ENCODE data around the gene SEPSECS.

The SEPSECS gene

DNA sequence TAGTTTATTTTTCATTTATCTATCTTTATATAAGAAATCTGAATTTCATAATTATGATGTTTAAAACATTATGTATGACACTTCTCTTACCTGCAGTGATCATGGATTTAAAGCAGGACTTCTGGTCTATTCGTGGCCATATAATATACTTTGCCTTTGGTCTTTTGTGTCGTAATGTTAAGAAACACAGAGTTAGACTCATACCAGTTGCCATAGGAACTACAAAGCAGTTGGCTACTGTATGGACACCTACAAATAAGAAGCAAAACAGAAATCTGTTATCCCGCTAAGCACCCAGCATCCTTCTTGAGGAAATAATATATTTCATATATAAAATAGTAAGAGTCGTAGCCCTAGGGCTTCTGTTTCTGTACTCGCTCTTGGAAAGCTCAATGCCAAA, 4.3 kb downstream of the SEPSECS start:
- DNase-seq (ENCODE audit: low read depth), result no peak

DNA sequence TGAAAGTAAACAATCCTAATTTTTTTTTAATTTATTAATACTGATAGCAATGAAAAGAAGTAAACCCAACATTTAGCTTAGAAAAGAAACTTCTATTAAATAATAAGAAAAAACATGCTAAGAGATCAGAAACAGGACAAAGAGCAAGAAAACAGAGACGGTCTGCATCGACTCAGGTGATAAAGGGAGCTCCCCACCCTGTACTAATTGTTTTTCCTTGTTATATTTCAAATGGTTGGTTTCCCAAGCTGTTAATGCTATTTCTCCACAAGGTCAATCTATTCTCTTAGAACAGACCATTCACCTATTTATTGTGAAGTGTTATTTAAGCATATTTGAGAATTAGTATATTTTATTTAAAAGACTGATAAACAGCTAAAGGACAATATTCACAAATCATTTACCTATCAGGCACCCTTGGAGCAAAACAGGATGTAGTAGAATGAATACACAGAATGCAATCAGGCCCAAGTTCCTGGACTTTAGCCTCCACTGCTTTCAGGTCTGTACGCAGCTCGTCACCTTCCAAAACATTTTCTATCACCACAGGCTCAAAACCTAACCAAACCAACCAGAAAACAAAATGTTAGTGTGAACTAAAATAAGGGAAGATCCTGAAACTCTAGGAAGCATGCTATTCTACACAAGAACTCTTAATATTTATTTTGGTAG, 5.5 kb downstream of the SEPSECS start:
- no peak for DNase-seq (ENCODE audit: low read depth)

DNA sequence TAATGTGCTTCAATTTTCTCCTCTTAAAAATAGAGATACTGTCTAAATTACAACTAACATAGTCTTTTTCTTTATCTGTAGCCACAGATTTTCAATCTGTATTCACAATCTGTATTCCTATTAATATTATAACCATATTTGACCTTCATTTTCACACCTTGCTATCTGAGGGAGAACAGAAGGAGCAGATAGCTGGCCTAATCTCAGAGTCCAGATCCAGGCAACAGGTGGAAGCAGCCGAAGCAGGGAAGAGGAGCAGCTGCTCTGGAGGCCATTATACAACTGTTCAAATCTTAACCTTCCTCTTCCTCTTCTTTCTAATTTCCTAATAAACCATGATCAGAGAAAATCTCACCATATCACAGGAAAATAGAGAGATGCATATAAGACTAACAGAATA, 14.2 kb downstream of the SEPSECS start:
- no peak for DNase-seq (ENCODE audit: low read depth)

DNA sequence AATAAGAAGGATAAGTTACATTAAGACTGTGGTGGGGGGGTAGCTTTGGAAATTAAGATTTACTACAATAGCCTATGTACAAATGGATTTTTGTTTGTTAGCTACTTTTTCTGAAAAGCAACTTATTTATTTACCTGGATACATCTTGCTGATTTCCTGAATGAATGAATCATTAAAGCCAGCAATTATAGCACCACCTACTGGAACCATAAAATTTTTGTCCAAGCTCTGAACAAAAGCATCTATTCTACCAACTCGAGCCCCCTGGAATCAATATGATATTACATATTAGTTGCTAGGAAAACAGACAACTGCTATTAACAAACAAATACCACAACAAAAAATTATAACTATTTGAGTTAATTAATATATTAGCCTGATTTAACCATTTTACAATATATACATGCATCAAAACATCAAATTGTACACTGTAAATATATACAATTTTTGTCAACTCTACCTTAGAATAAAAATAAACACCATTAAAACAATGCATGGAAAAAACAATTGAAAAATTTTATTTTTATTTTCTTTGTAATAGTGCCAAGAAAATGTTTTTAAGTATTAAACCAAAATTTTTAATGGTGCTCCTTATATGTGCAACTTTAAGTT, 15.3 kb downstream of the SEPSECS start:
- no peak for DNase-seq (ENCODE audit: low read depth)

DNA sequence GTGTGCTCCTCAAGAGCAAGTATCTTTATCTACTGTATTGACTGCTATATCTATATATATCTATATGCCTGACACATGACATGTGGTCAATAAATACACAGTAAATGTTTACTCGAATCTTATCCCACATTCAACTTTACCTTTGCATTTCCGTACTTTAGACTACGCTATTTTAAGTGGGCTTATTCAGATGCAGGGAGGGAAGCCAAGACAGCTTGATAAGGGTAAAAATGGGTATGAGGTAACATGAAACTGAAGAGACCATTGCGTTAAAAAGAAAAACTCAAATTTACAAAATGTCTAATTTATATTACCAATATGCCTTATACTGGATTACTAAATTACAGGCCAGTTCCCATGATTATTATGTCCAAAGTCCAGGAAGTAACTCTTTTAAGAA, 17.8 kb downstream of the SEPSECS start:
- no peak for DNase-seq (ENCODE audit: low read depth)

DNA sequence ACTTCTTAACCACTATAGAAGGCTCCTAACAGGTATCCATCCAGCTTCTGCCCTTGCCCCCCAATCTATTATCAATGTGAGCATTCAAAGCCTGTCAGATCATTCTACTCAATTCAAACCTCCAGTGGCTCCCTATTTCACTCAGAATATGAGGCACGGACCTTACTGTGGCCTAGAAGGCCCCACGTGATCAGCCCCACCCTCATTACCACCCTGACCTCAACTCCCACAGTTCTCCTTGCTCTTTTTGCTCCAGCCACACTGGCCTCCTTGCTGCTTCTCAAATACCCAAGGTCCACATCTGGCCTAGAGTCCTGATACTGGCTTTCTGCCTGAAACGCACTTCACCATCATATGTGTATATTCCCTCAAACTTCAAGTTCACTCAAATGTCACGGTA, 18.7 kb downstream of the SEPSECS start:
- DNase-seq (ENCODE audit: low read depth), result no peak

DNA sequence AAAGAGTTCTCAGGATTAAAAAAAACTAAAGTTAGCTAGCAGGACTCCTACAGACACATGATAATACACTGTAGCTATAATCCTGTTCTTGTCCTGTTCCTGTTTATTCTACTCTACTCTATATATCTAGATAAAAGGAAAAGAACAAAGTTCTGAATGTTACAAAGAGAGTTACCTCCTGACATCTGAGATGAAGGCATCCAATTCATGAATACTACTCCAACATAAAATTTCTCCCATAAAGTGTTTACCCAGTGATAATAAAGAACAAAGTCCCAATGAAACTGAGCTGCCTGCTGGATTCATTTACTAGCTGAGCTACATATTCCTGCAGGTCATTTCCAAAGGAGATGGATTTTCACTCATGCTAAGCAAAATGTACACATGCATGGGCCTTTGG, 27.1 kb downstream of the SEPSECS start:
- DNase-seq (ENCODE audit: low read depth), result no peak

DNA sequence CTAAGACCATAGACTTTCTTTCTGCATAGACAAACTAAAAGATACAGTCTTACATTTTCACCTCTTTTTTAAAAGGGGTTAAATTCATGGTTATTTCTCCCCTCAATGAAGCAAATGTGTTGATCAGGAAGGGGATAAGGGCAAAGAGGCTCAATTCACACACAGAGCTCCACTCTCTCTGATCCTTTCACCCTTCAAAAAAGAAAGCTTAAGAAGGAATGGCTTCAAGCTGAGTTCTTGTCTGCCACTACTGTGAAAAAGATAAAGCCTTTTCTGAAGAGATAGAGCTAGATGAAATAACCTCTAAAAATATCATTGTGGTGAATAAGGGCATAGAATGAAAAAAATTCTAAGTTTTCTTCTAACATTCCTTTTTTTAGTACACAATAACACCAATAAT, 28.3 kb downstream of the SEPSECS start:
- no peak for DNase-seq (ENCODE audit: low read depth)

DNA sequence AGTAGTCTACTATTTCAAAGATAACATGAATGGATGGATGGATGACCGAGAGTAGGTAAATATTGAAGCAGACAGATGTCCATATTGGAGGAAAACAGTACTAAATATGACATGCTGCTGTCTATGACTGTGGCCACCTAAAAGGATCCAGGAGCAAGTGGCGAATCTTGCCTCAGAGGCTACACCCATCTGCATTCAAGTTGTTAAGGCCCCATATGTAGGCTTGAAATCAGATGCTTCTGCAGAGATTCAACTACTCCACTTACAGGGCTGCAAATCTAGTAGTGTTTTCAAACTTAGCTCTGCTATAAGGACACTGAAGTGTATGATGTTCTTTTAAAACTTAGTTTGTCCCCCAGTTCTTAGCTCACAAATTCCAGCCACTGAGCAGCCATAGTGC, 28.9 kb downstream of the SEPSECS start:
- no peak for DNase-seq (ENCODE audit: low read depth)

DNA sequence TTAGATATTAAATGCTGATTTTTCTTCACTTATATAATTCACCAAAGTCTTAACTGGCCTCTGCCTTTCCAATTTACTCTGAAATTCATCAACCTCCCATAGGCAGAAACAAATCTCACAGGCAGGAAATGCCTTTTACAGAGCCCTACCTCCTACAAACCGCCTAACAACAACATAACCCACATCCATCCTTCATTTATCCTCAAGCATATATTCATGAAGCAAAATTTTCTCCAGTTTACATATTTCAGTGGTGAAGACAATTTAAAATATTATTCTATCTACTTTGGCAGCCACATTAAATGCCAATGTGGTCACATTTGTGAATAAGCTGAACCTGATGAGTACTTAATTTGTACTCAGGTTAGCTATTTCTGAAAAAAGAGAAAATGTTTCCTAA, 30.3 kb downstream of the SEPSECS start:
- no peak for DNase-seq (ENCODE audit: low read depth)

DNA sequence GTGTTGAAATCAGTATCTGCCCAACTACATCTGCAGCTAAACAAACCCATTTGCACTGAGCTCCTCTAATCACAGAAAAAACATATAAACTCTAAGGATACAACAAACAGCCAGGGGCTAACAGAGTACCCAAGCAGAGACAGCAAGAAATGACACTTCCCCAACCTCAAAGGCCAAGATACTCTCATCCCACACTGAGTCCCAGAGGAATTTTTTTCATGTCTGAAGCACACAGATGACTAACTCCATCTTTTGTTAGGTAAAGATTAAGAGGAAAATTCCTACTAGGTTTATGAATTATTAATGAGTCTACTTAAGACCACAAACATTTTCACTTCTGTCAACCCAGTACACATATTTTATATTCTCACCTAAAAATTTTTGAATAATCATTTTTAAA, 31.6 kb downstream of the SEPSECS start:
- DNase-seq (ENCODE audit: low read depth), result no peak

DNA sequence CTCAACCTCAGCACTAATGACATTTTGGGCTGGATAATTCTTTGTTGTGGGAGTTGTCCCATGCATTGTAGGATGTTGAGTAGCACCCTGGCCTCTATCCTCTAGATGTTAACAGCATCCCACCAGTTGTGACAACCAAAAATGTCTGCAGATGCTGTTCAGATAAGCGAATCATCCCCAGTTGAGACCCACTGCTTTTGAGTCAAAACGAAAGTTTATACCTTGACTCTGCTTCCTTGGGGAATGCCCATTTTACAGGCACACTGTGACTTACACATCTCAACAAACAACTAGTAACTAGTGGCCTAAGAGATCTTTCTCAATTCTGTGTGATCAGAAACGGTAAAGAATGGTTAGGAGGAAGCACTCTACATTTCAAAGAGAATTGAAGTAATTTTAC, 37.0 kb downstream of the SEPSECS start:
- no peak for DNase-seq (ENCODE audit: low read depth)

DNA sequence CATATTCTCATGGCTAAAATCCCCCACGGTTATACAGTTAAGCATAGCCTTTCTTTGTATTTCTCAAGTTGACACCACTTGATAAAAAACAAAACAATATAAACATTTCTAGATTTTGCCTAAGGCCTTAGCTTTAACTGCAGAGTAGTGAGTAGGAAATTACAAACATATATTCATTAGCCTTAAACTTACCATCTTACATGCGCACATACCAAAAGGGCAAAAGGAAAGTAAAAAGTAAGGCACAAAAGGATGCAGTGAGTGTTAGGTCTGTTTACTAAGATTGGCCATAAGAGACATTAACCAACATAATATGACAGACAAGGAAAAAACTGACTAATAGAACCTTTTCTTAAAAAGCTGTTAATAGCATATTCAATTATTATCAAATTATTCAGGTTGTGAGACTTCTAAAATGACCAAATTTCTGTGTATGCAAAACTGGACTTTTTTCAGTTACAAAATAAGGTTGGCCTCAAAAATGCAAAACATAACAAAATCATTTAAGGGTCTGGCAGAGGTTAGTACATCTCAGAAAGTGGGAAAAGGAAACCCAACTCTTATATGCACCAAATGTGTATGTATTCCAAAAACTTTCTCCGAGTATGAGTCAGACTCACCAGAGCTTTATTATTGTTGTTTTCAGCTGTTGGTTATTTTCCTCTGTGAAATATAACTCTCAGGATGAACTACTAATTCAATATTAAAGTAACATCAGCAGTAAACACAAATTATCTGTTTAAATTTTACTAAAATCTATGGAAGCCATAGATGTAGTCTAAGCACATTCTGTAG, 39.9 kb downstream of the SEPSECS start:
- no peak for DNase-seq (ENCODE audit: low read depth)

DNA sequence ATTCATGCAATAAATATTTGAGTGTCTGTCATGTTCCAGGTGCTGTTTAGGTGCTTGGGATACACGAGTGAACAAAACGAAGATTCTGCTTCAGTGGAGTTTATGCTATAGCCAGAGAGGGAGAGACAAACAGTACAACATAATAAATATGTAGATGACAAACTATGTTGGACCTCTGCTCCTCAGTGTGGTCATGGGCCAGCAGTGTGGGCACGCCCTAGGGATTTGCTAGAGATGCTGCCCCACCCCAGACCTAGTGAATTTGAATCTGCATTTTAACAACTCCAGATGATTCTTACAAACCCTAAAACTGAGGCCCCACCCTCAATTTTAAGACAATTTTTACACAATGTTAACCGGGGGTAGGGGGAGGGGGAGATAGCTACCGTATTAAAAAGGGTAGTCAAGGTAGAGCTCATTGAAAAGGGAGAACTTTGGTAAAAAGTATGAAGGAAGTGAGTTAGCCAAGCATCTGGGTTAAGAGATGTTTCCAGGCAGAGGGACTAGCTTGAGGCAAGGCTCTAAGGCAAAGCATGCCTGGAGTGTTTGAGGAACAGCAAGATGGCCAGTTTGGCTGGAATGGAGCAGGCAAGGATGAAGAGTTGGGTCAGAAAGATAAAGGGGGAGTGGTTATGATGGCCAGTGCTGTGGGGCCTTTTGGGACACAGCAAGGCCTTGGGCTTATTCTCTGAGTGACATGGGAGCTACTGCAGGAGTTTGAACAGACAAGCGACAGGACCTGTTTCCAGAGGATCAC, 42.4 kb downstream of the SEPSECS start:
- DNase-seq (ENCODE audit: low read depth), result no peak

DNA sequence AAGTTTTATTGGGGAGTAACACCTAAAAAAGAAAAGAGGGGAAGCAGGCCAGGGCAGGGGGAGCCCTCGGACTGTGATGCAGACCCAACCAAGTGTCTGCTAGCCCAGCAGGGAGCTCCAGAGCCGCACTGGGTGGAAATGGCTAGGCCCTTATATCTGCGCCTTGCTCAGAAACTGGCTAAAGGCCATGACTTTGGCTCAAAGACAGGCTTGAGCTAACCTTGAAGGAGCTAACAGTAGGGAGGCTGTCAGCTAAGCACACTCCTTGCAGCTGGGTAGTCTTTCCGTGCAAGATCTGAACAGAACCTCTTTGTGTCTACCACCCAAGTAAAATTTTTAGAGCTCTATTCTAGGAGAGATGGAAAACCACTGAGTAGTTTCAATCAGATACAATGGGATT, 43.0 kb downstream of the SEPSECS start:
- DNase-seq (ENCODE audit: low read depth), result no peak

DNA sequence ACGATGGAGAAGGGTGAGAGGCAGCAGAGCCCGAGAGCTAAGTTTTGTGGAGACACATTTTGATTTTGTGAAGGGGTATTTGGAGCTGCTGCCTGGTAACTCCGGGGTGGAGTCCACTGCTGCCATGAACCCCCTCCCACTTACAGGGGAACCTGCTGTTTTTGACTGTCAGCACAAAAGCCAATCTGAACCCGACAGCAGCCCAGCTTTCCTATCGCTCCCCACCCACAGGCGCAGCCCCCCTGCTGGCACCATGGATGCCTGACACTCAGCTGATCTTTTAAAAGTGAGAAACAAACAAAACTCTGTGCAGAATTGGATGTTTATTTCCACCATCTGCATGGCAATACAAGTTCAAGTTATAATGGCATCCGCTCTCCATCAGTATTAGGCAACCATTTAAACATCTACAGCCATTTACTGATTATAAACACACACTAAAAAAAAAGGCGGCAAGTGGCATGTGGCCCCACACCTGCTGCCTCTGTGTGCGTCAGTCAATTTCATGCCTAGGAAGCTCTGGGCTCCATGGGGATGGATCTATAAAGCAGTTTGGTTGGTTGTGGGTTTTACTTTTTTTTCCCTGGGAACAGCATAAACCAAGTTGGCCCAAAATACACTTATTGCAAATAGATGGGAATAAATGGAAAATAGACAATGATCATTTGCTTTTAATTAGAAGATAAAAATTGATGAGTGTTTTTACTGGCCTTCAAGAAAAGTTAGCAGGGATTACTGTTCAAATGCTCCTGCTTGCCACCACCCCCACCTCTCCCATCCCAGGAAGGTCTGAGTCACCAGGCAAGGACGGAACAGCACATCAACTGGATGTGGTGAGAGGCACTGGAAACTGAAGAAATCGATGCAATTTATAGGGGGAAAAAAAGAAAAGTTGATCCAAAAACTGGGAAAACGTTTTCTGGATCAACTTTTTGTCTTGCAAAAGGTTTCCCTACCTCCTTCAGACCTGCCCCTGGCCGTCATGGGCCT, 46.0 kb downstream of the SEPSECS start:
- no peak for DNase-seq (ENCODE audit: low read depth)

DNA sequence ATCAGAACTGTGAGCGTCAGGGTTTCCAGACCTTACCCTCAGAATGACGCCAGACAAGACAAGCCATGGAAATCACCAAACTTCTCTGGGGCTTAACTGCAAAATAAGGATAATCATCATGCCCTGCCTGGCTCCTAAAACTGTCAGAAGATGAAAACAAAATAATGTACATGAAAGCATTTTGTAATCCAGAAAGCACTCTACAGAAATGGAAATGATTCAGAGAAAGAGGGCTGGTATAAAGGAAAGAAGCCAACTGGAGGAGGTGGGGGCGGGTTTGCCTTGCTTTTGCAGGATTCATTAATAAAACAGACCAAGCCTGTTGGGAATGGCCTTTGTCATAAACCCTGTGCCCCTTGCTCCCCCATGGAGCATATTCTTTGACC, 47.3 kb downstream of the SEPSECS start:
- DNase-seq (ENCODE audit: low read depth), result no peak

DNA sequence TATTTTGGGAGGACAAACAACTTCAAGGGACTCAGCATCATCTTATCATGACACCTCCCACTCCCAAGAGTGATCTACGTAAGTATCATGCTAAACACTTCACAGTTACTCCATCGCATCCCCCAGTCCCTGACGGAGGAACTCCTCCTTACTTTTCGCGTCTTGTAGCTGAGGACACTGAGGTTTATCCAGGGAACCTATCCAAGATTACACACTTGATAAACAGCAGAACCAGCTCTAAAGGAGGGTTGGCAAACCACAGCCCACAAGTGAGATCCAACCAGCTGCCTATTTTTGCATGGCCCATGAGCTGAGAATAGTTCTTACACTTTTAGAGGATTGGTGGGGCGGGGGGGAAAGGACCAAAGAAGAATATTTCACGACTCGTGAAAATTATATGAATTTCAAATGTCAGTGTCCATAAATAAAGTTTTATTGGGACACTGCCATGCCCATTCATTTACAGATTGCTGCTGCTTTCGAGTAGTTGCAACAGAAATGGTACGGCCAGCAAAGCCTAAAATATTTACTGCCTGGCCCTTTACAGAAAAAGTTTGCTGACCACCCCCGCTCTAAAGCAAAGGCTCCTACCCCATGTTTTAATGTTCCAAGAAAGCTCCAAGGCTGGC, 47.8 kb downstream of the SEPSECS start:
- DNase-seq (ENCODE audit: low read depth), result no peak

DNA sequence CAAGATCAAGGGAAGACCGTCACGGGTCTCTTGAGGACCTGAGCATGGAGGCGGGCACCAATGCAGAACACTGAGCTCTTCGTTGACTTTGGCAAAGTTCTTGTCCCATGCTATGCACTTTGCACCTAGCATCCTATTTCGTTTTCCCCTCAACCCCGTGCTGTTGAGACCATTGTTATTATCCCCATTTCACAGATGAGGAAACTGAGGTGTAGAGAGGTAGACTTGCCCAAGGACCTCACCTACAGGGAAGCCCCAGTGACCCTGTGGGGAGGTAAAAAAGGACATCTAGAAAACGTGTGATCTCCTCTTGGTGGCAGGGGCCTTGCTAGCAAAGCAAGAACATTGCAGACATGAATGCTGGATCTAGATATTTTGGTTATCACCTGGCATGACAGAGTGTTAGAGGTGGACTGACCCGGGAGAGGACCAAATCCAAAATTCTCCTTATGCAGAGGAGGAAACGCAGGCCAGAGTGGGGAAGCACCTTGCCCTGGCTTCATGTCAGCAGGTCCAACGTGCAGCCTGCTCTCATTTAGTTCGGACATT, 48.5 kb downstream of the SEPSECS start:
- DNase-seq (ENCODE audit: low read depth), result no peak

DNA sequence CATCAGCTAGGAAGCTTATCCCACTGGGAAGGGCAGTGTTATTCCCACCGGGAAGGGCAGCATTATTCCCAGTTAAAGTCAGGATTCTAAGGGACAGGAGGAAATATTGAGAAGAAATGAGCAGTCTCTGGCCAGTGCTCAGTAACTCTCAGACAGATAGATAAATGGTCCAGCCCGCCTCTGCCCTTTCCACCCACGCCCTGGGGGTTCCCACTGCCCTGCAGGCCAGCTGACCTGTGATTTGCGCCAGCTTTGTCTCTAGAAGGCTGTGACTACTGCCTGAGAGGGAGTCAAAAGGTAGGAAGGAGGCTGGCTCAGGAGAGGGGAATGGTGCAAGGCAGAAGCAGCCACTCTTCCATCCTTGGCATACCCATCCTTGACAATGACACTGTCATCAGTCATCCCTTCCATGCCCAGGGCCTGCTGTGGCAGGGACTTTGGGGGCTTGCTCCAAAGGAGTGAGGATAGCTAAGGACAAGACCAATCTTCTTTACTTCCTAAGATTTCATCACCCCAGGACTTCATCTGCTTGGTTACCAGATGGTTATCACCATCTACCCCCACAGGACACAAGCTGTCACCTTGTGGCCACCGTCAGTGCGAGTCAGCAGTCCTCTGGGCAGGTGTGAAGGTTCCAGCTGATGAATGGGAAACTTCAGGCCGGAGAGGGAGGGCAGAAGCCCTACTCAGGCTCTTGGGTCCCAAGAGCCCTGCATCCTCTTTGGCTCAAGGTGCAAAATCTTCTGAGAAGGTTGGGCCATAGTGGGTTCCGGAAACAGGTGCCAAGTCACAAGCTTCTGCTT, 49.5 kb downstream of the SEPSECS start:
- no peak for DNase-seq (ENCODE audit: low read depth)
